Heart left ventricle (tissue), 16 donors: ENCODE data around the gene PDCD11. TPM values are rescaled to one million over a fixed set of nuclear protein-coding genes. Genes with fewer than 3 reads are reported as not detected.

Experiments
- ATAC-seq, 4 donors: fragments of 200-7000 bp; cut with Tn5 transposase; one replicate each; pipeline ENCODE4 v1.9.1; 2020 to 2022; ENCODE audit warnings: moderate library complexity in 4 of 4, mild to moderate bottlenecking in 3 of 4, moderate number of reproducible peaks in 1 of 4
- DNase-seq, 5 donors: peaks; one replicate each; pipeline ENCODE4 v3.0.0-alpha.2; 2020
- H3K27ac ChIP-seq, 12 donors: fragments of 200-600 bp; sonication (generic) in 4 of 12; one replicate each; pipeline versions ENCODE4 v1.5.0 to v1.8.0; 2016 to 2022; ENCODE audit warnings: mild to moderate bottlenecking in 2 of 12
- H3K27me3 ChIP-seq, 9 donors: fragments of 200-600 bp; sonication (generic) in 2 of 9; one replicate each; pipeline versions ENCODE4 v1.5.1 to v1.8.0; 2016 to 2022; ENCODE audit warnings: mild to moderate bottlenecking in 3 of 9
- H3K36me3 ChIP-seq, 9 donors: fragments of 200-600 bp; sonication (generic) in 2 of 9; one replicate each; pipeline versions ENCODE4 v1.5.0 to v1.8.0; 2018 to 2022; ENCODE audit warnings: mild to moderate bottlenecking in 2 of 9
- H3K4me1 ChIP-seq, 12 donors: fragments of 200-600 bp; sonication (generic) in 4 of 12; one replicate each; pipeline versions ENCODE4 v1.5.0 to v1.8.0; 2016 to 2022; ENCODE audit warnings: mild to moderate bottlenecking in 3 of 12
- H3K4me3 ChIP-seq, 12 donors: fragments of 200-600 bp; sonication (generic) in 4 of 12; one replicate each; pipeline versions ENCODE4 v1.5.0 to v1.8.0; 2017 to 2022; ENCODE audit warnings: mild to moderate bottlenecking in 9 of 12, moderate library complexity in 4 of 12
- H3K9me3 ChIP-seq, 12 donors: fragments of 200-600 bp; sonication (generic) in 4 of 12; one replicate each; pipeline versions ENCODE4 v1.5.0 to v1.8.0; 2016 to 2022; ENCODE audit warnings: mild to moderate bottlenecking in 1 of 12
- POLR2A ChIP-seq, 2 donors: fragments of 450-650 bp; IDR thresholded peaks; one replicate each; pipeline ENCODE4 v1.6.1; 2017; ENCODE audit warnings: antibody characterized with exemption in 2 of 2, mild to moderate bottlenecking in 2 of 2, moderate library complexity in 2 of 2
- WGBS, 4 donors: extraction: QIAGEN DNeasy Blood & Tissue Kit in 2 of 4; methylation state at CpG; one replicate each; pipeline versions ENCODE4 v1.1.5 to v1.1.7; 2013 to 2018; 5-methylcytosine and 5-hydroxymethylcytosine counted together
- intact Hi-C, 10 donors: fragments of 100-400 bp; cut with DNase I; formaldehyde crosslinking; loops; one replicate each; pipeline versions ENCODE4 v1.11.1 to v1.14.2; 2022
- polyA plus RNA-seq, 2 donors: library from polyadenylated mRNA; stranded (reverse); fragments of 200-250 nt; gene quantifications; one replicate each; pipeline ENCODE4 v1.2.3, GENCODE V29; 2013
- total RNA-seq, 9 donors: library from RNA; depleted of rRNA in 2 of 9; stranded (reverse); fragments of >200 nt in 2 of 9; fragmentation: NEBNext Ultra II Directional in 3 of 9; extraction: Animal tissue kit (Norgen Biotek cat#: 25700) in 3 of 9; gene quantifications; one replicate each; pipeline versions ENCODE4 v1.1.0 to v1.2.4, GENCODE V29; 2016 to 2023
- TF ChIP-seq, protein P1 (sequence below), 12 donors: fragments of 200-600 bp; sonication (generic) in 4 of 12; IDR thresholded peaks; one replicate each; pipeline versions ENCODE4 v1.5.0 to v1.8.0; 2018 to 2022; ENCODE audit warnings: antibody characterized with exemption in 12 of 12, mild to moderate bottlenecking in 5 of 12
- donor health status: ischemic (EF 13 %, LVEDD 7.1; RV severe dilation, severe dysfunction).
- donor health status: healthy with polysubstance abuse.
- donor health status: DM: no; HTN: yes; CAD: no.
- donor health status: DM: no; HTN: no; CAD: no.
- donor health status: ischemic (EF 25% LVEDD 6.9; RV normal size, moderate dysfunction).
- donor health status: ischemic (EF 25% LVEDD 5.7; RV mildly dilated, moderate dysfunction).
- donor health status: healthy.
- donor health status: DM: yes; HTN: yes; CAD: no.
- donor health status: ischemic (EF 35%, LVEDD 5.7; RV mildly dilated, moderate dysfunction).
- donor health status: nonischemic (EF 11% LVEDD 7.7; RV severe dilation, severe dysfunction).
- donor health status: DM: yes; HTN: yes; CAD: no.
- donor health status: PGD.
- donor health status: ischemic (EF 29% LVEDD 5.4; RV normal size, mild dysfunction).
- donor health status: nonischemic (EF 23%, LVEDD 6.1; RV moderate dilation, normal function).

Gene PDCD11
- total and polyA plus RNA-seq, 11 donors: 8.0 to 17.2 (median 12.1) TPM

DNA sequence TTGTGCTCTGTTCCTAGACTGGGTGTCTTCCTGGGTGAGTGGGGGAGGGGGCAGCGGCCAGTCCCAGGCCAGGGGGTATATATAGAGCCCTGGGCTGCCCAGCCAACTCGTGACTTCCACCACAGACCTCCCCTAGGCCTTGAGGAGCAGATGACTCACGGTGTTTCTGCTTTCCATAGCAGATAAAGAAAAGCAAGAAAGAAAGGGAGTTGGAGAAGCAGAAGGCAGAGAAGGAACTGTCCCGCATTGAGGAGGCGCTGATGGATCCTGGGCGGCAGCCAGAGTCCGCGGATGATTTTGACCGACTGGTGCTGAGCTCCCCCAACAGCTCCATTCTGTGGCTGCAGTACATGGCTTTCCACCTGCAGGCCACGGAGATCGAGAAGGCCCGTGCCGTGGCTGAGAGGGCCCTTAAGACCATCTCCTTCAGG is 45.6 kb downstream of the PDCD11 start:
- WGBS, 4 donors: 53 to 63% (median 59%) methylated on average over 13 of the region's 13 CpGs
- Histone ChIP-seq H3K4me3 (no peak overlapping the region), H3K9me3 (no peaks in the 10 kb centered on the region), H3K4me1 (peaks cover 4 to 56% (median 47%) of the 10 kb centered on the region in 12 donors), H3K27ac (peak overlapping the region in 9 of 12 donors; percentile 12 to 75 (median 34)), H3K36me3 (peaks cover 0 to 99% (median 92%) of the 10 kb centered on the region in 9 donors), H3K27me3 (no peaks in the 10 kb centered on the region)
- intact Hi-C loops: no loop called here
- ATAC-seq: peak; percentile 35 to 60 (median 50)
- TF ChIP-seq POLR2A (IDR thresholded peaks at IDR 0.05): no peak
- TF ChIP-seq, protein P1, sequence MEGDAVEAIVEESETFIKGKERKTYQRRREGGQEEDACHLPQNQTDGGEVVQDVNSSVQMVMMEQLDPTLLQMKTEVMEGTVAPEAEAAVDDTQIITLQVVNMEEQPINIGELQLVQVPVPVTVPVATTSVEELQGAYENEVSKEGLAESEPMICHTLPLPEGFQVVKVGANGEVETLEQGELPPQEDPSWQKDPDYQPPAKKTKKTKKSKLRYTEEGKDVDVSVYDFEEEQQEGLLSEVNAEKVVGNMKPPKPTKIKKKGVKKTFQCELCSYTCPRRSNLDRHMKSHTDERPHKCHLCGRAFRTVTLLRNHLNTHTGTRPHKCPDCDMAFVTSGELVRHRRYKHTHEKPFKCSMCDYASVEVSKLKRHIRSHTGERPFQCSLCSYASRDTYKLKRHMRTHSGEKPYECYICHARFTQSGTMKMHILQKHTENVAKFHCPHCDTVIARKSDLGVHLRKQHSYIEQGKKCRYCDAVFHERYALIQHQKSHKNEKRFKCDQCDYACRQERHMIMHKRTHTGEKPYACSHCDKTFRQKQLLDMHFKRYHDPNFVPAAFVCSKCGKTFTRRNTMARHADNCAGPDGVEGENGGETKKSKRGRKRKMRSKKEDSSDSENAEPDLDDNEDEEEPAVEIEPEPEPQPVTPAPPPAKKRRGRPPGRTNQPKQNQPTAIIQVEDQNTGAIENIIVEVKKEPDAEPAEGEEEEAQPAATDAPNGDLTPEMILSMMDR (IDR thresholded peaks at IDR 0.05): no peak
- peak in 4 of 5 donors; percentile 42 to 72 (median 54) for DNase-seq

DNA sequence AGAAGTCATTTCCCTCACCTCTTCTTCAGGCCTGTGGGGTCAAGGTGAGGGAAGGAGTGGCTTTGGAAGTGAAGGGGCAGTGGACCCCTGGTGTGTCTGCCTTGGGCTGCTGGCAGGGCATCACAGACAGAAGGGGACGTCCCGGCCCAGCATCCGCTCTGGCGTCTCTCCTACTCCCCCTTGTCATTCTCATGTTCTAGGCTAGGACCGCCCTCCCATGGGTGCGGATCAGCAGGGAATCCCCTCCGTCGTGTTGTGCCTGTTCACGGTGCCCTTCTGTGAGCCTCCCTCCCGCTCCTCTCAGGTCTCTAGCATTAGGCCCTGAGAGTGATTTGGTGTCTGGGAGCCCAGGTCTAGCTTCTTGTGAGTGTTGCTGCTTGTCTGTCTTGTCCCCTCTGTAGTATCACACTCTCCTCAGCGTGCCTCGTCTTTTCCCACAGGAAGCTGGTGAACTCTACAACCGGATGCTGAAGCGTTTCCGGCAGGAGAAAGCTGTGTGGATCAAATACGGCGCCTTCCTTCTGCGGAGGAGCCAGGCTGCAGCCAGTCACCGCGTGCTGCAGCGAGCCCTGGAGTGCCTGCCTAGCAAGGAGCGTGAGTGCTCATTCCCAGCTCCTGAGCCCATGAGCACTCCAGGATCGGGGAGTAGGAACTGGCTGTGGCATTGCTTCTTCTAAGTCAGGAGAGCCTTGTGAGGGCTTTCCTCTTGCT is 47.2 kb downstream of the PDCD11 start:
- H3K36me3 ChIP-seq: peaks cover 0 to 99% (median 92%) of the 10 kb centered on the region in 9 donors

DNA sequence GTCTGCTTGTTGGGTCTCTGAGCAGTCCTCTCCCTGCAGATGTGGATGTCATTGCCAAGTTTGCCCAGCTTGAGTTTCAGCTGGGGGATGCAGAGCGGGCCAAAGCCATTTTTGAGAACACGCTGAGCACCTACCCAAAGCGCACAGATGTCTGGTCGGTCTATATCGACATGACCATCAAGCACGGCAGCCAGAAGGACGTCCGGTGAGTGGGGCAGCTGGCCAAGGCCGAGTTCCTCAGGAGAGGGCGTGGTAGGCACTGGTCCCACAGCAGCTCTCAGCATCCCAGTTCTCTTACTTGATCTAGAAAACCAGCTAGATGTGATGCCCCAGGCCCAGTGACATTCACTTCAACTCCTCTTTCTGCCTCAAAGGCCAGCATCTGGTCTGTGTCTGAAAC is 48.1 kb downstream of the PDCD11 start:
- Histone ChIP-seq H3K9me3 (no peaks in the 10 kb centered on the region), H3K27me3 (no peaks in the 10 kb centered on the region), H3K4me3 (no peak overlapping the region), H3K27ac (peak overlapping the region in 6 of 12 donors; percentile 69 to 92 (median 86)), H3K36me3 (peaks cover 0 to 99% (median 93%) of the 10 kb centered on the region in 9 donors), H3K4me1 (peaks cover 4 to 81% (median 71%) of the 10 kb centered on the region in 12 donors)
- TF ChIP-seq, protein P1 (IDR thresholded peaks at IDR 0.05): no peak
- TF ChIP-seq POLR2A (IDR thresholded peaks at IDR 0.05): no peak
- WGBS, 4 donors: 65 to 77% (median 73%) methylated on average over 10 of the region's 10 CpGs
- ATAC-seq: peak in 1 of 4 donors; percentile 29
- intact Hi-C loops: no loop called here
- DNase-seq: peak in 2 of 5 donors; percentile 41 to 52

More for the DNA sequence above, 47.2 kb downstream of the PDCD11 start:
- TF ChIP-seq, protein P1 (IDR thresholded peaks at IDR 0.05): no peak
- TF ChIP-seq POLR2A (IDR thresholded peaks at IDR 0.05): no peak
- DNase-seq (peak in 1 of 5 donors; percentile 35), ATAC-seq (peak in 1 of 4 donors; percentile 20)
- intact Hi-C loops: no loop called here
- peaks cover 4 to 72% (median 62%) of the 10 kb centered on the region in 12 donors for H3K4me1 ChIP-seq
- no peaks in the 10 kb centered on the region for H3K27me3 ChIP-seq
- no peak overlapping the region for H3K4me3 ChIP-seq
- 74 to 88% (median 77%) methylated on average over 22 to 23 of the region's 23 CpGs for WGBS, 4 donors
- H3K27ac ChIP-seq: peak overlapping the region in 3 of 12 donors; percentile 22 to 92 (median 43)
- no peaks in the 10 kb centered on the region for H3K9me3 ChIP-seq

DNA sequence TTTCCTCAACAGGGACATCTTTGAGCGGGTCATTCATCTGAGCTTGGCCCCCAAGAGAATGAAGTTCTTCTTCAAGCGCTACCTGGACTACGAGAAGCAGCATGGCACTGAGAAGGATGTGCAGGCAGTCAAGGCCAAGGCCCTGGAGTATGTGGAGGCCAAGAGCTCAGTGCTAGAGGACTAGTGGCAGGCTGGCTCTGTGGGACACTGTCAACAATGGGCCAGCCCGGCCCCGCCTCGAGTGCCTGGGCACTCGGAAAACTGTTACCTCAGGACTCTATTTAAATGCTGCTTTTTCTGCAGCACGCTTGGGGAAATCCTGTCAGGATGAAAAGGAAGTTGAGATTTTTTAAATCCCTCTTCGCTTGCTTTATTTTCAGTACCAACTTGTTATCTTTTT is 48.9 kb downstream of the PDCD11 start:
- H3K27ac ChIP-seq: peak overlapping the region; percentile 51 to 94 (median 82)
- intact Hi-C loops: no loop called here
- DNase-seq (no peak), ATAC-seq (no peak)
- H3K36me3 ChIP-seq: peaks cover 0 to 99% (median 93%) of the 10 kb centered on the region in 9 donors
- no peak overlapping the region for H3K4me3 ChIP-seq
- no peaks in the 10 kb centered on the region for H3K27me3 ChIP-seq
- TF ChIP-seq POLR2A (IDR thresholded peaks at IDR 0.05): no peak
- TF ChIP-seq, protein P1 (IDR thresholded peaks at IDR 0.05): no peak
- 70 to 89% (median 77%) methylated on average over 9 of the region's 9 CpGs for WGBS, 4 donors
- no peaks in the 10 kb centered on the region for H3K9me3 ChIP-seq
- H3K4me1 ChIP-seq: peaks cover 8 to 89% (median 80%) of the 10 kb centered on the region in 12 donors
